ENCODE results near the gene LMTK2.

GRCh38 chr7:98091061-98091460 lies 15.6 kb upstream of the LMTK2 start:
- TF ChIP-seq CTCF (IDR thresholded peaks at IDR 0.05) (no peak), POLR2A (IDR thresholded peaks at IDR 0.05) (no peak)
